ENCODE data around the gene TSSC4. TPM values are rescaled to one million over a fixed set of nuclear protein-coding genes. Genes with fewer than 3 reads are reported as not detected.
A peak's percentile ranks its signal among the peaks of the same experiment; 100 is the strongest.

TSSC4 gene
- total RNA-seq, 1 experiment from 2014 or later = 22.9 TPM

DNA sequence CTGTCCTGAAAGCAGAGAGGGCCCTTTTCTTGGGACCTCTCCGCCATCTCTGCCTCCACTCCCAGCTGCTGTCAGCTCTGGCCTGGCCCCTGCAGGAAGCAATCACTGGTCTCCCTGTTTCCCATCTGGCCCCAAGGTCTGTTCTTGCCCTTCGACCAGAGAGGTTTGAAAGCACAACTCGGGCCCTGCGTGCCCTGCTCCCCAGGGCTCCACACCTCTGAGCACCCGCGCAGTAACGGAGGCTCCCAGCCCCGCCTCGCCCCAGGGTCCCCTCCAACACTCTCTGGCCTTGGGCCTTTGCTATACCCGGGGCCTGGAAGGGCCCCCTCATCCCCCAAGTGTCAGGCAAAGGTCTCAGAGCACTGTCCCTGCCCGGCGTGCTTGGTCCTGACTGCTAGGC, 31.2 kb upstream of the TSSC4 start:
- DNase-seq (ENCODE audit: low read depth) = no peak

DNA sequence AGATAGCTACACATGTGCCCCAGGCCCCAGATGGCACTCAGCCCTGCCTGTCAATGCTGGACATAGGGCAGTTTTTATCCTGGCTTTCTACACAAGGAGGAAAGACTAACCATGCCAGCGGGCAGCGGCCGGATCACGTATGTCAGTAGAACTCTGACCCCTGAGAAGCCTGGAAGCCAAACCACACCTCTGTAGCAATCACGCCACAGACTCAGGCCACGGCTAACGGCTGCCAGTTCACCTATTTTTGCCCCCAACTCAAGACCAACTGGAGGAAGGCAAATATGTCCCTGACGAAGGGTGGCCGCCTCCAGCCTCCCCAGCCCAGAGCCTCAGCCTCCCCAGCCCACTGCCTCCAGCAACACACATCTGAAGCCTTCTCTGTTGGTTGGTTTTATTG, 30.7 kb upstream of the TSSC4 start:
- DNase-seq (ENCODE audit: low read depth) = no peak

- no peak for DNase-seq (ENCODE audit: low read depth)
Measured at GRCh38 chr11:2374456-2375201, 25.9 kb upstream of the TSSC4 start.

GRCh38 chr11:2375341-2375853, 25.2 kb upstream of the TSSC4 start:
- DNase-seq (ENCODE audit: low read depth) = no peak

GRCh38 chr11:2375964-2376551, 24.5 kb upstream of the TSSC4 start:
- DNase-seq (ENCODE audit: low read depth) = no peak

- DNase-seq (ENCODE audit: low read depth) = no peak
Measured at GRCh38 chr11:2376751-2377451, 23.6 kb upstream of the TSSC4 start, which contains the start of gene CD81. TSS of gene CD81 (plus strand) at chr11:2377310. CDS start at chr11:2377550, 240 bp downstream.

- DNase-seq (ENCODE audit: low read depth) = peak; percentile 41
Measured at GRCh38 chr11:2377511-2378443, 22.8 kb upstream of the TSSC4 start.

DNA sequence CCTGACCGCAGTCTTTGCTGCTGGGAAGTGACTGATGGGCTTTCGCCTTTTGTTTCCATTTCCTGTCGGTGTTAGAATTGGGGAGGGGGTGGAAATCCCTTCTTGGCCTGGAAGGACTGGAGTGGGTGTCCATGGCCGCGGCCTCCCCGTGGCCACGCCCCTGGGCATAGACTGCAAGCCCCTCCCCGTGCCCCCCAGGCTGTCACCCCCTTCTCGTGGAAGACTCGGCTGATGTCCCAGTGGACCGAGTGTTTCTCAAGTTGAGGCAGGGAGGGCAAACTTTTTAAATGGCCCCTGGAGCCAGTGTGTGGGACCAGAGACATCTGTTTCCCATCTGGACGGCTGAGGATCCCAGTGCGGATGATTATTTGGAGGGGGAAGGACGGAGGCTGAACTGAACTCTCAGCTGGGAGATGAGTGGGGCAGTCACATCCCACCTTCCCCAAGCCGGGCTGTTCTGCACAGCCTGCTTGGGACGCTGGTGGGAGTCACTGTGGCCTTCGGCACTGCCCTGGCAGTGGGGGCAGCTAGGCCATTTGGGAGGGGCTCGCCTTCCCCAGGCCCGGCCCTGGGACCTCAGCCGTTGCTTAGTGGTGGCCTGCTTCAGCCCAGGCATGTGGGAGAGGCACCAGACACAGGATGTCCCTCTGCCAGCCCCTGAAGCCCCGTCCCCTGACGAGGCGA, 21.9 kb upstream of the TSSC4 start:
- DNase-seq (ENCODE audit: low read depth) = peak; percentile 88

DNA sequence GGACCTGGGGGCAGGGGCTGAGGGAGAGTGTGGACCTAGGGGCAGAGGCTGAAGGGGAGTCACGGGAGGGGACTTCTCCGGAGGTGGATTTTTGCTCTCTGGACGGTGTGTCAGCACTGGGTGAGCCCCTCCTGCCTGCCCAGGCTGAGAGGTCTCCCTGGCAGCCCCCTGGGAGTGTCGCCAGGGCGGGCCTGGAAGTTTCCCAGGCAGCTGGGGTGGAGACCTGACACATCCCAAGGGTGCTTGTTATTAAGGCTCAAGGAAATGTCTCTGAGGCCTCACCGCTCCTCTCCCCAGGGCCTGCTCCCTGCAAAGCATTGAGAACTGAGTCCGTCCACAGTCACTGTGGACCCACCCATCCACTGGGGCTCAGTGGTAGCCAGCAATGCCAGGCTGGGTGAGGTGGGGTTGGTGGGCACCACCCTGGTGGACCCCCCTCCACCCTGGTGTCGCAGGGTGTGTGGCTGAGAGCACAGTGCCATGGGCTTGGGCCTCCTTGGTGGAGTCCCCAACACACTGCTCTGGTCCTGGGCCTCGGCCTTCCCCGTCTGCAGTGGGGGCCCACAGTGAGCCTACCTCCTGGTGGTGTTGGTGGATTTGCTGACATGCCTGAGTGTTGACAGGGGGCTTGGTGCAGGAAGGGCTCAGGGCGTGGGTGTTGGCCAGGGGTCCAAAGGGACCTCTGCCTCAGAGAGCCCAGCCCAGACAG, 20.9 kb upstream of the TSSC4 start:
- peak; percentile 32 for DNase-seq (ENCODE audit: low read depth)

DNA sequence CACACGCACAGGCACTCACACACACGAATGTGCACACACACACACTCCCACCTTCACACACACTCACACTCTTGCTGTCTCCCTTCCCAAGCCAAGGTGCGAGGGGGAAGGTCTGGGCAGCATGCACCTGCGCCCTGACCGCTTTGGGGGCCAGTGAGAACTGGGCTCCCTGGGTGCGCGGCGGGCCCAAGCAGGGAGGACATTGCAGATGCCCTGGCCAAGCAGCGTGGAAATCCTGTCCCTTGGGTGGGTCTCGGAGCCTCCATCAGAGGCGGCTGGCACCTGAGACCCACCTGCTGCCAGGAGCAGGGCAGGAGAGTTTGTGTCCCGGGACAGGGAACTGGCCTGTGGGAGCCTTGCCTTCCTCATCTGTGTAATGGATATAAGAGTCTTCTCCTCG, 20.2 kb upstream of the TSSC4 start:
- no peak for DNase-seq (ENCODE audit: low read depth)

GRCh38 chr11:2380807-2381350, 19.7 kb upstream of the TSSC4 start:
- DNase-seq (ENCODE audit: low read depth) = peak; percentile 93

- no peak for DNase-seq (ENCODE audit: low read depth)
Measured at GRCh38 chr11:2381494-2382128, 18.9 kb upstream of the TSSC4 start.

GRCh38 chr11:2382129-2382517, 18.4 kb upstream of the TSSC4 start:
- DNase-seq (ENCODE audit: low read depth) = peak; percentile 50

- peak; percentile 84 for DNase-seq (ENCODE audit: low read depth)
Measured at GRCh38 chr11:2382936-2383851, 17.4 kb upstream of the TSSC4 start.

DNA sequence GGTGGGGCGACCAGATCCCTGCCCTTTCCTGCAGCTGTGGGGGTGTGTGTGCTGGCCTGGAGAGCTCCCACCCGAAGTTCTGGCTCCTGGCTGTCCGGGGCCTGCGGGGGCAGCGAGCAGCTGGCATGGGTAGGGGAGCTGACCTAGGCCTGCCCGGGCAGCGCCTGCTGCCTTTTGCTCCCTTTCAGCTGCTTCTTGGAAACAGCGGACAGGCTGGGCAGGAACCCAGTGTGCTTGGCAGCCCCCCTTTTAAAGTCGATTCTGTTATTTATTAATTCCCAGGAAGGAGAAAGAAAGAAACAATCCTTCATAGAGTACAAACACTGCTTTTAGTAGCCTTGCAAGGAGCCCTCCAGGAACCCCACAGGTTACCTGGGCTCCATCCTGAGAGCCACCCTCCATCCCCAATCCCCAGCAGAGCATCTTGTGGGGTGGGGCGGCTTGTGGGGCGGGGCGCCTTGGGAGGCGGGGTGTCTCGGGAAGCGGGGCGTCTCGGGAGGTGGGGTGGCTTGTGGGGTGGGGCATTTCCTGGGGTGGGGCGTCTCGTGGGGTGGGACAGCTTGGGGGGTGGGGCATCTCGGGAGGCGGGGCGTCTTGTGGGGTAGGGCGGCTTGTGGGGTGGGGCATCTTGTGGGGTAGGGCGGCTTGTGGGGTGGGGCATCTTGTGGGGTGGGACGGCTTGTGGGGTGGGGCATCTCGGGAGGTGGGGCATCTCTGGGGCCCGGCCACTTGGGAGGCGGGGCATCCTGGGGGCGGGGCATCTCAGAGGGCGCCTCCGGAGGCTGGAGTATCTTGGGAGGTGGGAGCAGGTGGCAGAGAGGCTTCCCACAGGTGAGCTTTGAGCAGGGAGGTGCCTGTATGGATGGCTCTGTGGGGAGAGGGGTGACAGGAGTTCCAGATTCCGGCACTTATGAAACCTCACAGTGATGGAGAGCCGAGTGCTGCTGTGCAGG, 16.4 kb upstream of the TSSC4 start:
- DNase-seq (ENCODE audit: low read depth) = no peak

DNA sequence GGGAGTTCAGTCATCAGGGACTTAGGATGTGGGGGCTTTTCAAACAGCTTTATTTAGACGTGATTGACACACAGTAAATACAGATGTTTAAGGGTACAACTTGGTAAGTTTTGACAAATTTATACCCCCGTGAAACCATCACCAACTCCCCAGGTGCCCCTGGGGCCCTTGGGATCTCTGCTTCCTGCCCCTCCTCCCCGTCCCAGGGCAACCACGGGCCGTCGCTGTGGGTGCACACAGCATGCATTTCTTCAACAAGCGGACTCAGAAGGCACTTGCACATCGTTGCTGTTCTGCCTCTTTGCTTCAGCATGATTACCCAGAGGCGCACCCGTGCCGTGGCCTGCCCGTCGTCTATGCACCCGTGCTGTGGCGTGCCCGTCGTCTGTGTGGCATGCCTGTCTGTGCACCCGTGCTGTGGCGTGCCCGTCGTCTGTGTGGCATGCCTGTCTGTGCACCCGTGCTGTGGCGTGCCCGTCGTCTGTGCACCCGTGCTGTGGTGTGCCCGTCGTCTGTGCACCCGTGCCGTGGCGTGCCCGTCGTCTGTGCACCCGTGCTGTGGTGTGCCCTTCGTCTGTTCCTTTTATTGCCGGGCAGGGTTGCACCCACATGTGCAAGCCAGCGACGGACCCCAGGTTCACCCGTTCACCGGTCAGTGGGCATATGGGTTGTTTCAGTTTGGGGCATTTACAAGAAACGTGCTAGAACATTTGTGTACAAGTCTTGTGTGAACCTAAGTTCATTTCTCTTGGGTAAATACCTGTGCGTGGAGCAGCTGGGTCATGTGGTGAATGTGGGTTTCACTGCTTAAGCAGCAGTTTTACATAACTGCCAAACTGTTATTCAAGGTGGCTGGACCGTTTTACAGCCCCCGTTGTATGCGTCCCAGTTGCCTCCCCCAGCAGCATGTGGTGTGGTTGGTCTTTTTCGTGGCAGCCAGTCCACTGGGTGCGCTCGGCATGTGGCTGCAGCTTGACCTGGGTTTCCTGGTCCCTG, 15.1 kb upstream of the TSSC4 start:
- no peak for DNase-seq (ENCODE audit: low read depth)

Measured in RPMI7951 (cell line).